LoVo (cell line): ENCODE data around the gene RBM7.

Source experiments
- DNase-seq: peaks from one replicate; pipeline ENCODE4 v3.0.0-alpha.2; 2016; ENCODE audit warnings: low spot score

The RBM7 gene

DNA sequence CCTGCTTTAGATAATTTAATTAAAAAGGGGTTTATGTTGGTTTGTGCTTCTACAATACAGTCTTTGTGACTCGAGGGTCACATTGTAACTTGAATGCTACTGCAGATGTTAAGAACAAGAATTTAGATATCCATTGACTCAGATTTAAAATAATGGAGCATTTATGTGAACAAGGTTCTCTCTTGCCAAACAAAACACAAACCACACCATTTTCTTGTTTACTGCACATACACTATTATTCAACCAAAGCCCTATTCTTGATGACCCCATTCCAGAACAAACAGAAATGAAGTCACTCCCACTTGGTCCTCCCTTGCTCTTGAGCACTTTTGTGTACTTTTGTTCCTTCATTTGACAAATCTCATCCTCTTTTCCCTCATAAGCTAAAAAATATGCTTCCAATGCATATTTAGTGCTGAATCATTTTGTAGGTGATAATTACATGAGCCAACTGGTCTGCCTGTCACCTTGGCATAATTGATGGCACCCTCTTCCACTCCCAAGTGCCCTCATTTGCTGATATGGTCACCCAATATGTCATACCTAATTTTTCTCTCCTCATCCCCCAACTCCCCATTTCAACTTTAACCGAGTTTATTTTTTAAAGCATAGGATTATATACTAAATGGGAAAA, 3.0 kb upstream of the RBM7 start:
- no peak for DNase-seq

DNA sequence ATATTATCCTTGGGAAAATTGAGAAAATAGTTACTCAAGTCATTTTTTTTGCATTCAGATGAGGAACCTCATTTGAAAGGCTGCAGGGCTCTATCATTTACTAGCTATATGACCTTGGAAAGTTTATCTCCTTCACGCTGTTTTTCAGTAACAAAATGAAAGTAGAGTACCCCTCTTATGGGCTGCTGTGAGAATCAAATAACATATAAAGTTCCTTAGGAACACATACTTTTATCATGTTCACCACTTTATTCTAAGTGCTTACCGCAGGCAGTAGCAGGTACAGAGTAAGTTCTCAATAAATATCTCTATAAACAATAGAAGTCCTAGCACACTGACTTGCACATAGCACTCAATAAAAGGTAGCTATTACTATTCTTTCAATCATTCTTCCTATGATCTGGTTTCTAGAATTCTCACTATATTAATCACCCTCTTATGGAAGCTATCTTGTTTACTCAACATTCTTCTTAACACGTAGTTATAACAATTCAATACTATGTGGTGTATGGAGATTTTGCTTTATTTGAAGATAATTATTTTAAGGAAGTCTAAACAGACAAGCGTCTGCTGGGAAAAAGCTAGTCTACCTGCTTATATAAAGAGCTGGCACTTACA, 2.1 kb upstream of the RBM7 start:
- DNase-seq: no peak

- peak; percentile 27 for DNase-seq
Observed at GRCh38 chr11:114399490-114400215, 813 bp upstream of the RBM7 start.

DNA sequence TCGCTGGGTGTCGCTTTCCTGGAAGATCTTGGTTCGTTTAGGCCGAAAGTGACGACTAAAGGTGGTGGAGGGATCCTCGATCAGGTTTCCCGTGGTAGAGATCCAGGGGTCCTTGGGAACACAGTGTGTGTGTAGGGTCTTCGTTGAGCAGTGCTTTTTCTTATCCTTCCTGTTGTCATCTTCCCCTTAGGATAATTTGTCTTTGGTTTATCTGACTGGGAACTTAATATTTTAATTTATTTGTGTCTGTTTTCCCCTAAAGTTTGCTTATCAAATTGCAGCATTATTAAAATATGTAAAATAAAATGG, 403 bp downstream of the RBM7 start:
- DNase-seq: no peak

GRCh38 chr11:114401311-114401710, 845 bp downstream of the RBM7 start:
- DNase-seq: no peak

- no peak for DNase-seq
Observed at GRCh38 chr11:114412946-114413345, 12.5 kb downstream of the RBM7 start.

DNA sequence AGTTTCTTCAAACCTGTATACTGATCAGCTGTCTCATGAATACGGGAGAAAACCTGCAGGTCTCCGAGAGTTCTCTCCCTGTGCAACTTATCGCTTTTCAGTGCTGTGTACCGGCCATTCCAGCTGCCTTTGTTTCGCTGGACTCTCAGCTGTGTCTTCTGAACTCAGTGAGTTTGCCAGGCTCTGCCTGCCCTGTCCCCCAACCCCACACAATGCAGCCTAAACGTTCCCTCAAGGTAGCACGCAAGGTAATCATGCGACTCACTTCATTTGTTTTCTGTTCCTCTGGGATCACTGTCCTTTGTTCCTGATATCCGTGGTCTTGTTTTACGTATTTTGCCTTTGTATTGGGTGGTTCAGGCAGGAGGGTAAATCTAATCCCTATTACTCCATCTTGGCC, 13.5 kb downstream of the RBM7 start:
- DNase-seq: no peak

DNA sequence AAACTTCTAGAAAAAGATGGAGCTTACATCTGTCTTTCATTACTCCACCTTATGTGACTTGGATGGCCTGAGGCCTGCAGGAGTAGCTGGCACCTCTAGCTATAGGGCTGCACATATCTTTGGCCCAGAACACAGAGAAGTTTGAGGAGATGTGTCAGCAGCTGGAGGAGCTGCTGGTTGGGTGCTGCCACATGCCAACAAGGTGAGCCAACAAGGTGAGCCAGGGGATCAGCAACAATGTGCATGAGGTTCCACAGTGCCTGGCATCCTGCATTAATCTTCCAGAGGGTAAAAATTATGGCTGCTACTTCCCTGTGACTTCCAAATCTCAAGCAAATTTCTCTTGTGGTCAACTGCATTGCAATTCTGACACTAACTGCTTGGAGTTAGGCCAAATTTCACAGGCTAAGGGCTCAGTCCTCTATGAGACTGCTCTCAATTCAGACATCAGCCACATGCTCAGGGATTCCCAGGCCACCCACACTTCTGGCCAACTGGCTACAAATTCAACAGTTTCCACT, 16.0 kb downstream of the RBM7 start:
- DNase-seq: peak; percentile 24

DNA sequence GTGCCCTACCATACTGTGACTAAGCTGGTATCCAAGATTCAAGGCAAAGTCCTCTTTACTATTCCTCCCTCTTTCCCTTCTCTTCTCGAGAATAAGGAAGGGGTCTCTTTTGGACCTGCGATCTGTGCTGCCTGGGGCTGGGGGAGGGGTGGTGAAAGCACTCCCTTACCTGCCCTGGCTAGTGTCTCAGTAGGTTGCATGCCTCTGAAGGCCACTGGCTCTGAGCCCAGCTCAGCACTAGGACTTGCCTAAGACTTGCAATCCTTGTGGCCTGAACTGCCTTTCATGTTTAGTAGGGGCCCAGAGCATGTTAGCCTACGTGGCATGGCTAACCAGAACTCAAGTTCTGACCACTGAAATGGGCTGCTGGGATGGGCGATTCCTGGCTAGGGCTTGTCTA, 25.8 kb downstream of the RBM7 start:
- DNase-seq: no peak

- no peak for DNase-seq
Observed at GRCh38 chr11:114430290-114430689, 29.8 kb downstream of the RBM7 start.

- no peak for DNase-seq
Observed at GRCh38 chr11:114432893-114433292, 32.4 kb downstream of the RBM7 start.

DNA sequence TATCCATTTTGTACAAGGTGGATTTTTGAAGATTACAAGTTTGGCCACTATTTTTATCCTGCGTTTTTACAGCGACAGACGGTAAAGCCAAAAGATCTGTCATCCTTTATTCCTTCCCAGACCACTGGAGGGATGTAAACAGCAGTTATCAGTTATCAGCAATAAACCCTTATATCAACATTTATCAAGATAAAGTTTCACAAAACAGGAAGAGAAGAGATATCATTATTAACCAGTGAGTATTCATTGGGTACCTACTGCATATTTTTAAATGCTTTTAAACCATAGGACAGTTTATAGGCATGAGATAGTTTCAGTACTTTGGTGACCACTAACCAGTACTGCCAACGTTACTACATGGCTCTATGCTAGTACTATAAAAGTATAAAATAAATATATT, 32.9 kb downstream of the RBM7 start:
- no peak for DNase-seq

DNA sequence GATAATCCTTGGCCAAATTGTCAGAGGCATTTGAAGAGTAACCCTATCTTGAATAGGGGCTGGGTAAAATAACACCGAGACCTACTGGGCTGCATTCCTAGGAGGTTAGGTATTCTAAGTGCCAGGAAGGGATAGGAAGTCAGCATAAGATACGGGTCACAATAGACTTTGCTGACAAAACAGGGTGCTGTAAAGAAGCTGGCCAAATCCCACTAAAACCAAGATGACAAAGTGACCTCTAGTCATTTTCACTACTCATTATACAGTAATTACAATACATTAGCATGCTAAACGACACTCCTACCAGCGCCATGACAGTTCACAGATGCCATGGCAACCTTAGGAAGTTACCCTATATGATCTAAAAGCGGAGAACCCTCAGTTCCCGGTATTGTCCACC, 37.8 kb downstream of the RBM7 start:
- DNase-seq: no peak

DNA sequence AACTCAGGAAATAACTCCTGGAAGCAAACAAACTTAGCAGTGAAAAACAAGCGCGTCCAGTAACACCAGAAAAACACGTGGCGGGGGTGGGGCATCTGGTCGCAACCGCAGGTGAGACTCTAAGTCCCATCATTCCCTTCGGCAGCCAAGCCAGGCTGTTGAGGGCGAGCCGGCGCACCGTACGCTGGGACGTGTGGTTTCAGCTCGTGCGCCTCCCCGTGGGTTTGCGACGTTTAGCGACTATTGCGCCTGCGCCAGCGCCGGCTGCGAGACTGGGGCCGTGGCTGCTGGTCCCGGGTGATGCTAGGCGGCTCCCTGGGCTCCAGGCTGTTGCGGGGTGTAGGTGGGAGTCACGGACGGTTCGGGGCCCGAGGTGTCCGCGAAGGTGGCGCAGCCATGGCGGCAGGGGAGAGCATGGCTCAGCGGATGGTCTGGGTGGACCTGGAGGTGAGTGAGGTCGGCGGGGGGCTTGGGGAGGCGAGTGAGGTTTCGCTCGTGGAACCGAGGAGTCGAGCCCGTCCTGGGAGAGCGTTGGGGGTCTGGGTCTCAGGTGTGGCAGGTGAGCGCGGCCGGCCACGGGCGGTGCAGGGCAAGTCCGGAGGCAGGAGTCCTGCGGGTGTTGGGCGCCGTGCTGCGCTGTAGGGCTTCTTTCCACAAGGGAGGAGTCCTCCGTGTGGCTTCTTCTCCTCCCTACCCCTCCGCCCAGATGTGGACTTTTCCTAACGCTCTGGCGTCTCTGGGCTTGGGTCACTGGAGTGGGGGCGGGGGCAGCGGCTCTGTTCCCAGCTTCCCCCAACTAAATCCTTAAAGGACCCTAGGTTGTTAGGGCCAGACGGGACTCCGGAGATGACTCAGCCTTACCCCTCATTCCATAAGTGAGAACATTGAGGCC, 39.0 kb downstream of the RBM7 start, which contains the start of gene REXO2:
Gene REXO2 (plus strand): TSS at position 239 of the 892 bp plus-strand sequence. CDS start 62 bp downstream, at position 301.
- DNase-seq: peak; percentile 94

DNA sequence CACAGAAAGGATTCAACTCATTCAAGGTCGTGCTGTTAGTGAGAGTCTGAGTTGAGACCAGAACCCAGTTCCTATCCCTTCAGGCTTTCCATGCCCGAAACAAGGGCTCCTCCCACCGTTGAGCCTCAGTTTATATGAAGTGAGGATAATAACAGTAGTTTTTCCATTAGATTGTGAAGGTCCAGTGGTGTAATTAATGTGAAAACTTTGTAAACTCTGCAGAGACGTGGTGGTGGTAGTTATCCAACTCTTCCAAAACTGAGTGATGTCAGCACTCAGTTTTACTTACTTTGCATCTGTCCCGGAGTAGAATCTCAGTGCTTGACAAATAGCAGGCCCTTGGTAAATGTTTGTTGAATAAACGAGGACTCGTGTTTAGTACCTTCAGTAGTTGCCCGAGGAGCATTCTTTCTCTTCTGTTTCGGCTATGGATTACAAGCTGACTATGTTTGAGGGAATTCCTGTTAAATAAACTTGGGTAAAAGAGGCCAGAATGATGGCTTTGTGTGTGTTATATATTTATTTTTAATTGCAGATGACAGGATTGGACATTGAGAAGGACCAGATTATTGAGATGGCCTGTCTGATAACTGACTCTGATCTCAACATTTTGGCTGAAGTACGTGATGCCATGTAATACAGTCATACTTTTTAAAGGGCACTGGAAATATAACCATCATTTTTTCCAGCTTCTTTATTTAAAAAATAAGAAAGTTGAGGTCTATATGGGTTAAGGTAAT, 39.8 kb downstream of the RBM7 start:
- DNase-seq: no peak

- no peak for DNase-seq
Observed at GRCh38 chr11:114440971-114441763, 40.7 kb downstream of the RBM7 start.

GRCh38 chr11:114441921-114442320, 41.5 kb downstream of the RBM7 start:
- DNase-seq: no peak

DNA sequence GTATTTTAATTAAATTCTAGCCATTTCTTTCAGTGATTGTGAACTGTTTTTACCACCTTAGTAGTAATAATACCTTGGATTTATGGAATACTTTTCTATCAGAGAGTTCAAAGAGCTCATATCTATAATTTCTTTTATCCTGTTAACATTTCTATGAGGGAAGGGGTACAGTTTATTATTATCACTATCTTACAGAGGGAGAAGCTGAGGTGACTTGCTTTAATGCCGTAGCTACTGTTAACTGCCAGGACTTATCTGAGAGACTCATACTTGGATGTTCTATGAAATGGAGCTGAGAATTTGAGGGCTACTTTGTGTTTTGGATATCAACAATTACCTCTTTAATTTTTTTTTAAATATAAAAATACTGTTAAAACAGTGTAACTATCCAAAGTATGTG, 42.1 kb downstream of the RBM7 start:
- no peak for DNase-seq

DNA sequence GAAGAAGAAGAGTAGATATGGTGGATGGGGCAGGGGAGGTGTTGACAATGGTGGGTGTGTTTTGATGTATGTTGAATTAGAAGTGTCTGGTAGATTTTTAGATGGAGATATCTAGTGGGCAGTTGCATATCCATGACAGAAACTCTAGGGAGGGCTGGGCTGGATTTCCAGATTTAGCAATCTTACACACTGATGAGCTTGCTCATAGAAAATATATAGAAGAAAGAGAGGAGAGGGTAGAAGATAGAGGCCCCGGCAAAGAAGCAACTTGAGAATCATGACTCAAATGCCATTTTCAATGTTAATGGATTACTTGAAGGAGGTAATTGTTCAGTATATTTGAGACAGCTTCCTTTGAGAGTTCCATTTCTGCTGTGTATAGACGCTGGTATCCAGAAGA, 47.0 kb downstream of the RBM7 start:
- DNase-seq: no peak

GRCh38 chr11:114447892-114448291, 47.4 kb downstream of the RBM7 start:
- DNase-seq: peak; percentile 24
